Thyroid gland (tissue), 4 donors: ENCODE data around the gene FOXO3. TPM values are rescaled to one million over a fixed set of nuclear protein-coding genes. Genes with fewer than 3 reads are reported as not detected.
"Not testable (repeated sequence)": the region's sequence is repeated elsewhere in the genome, so short reads cannot be mapped to it uniquely, and the experiment has no call there.

ENCODE experiments used
- DNase-seq, 2 donors: peaks; one replicate each; pipeline ENCODE4 v3.0.0-alpha.2; 2019
- H3K27ac ChIP-seq, 3 donors: fragments of 200-600 bp; sonication (generic); 1 replicate in 2 of 3; 2 replicates in 1 of 3; pipeline ENCODE4 v1.5.1; 2016 to 2019; ENCODE audit warnings: mild to moderate bottlenecking in 1 of 3, moderate library complexity in 1 of 3
- H3K27me3 ChIP-seq: fragments of 200-600 bp; sonication (generic); one replicate; pipeline ENCODE4 v1.5.1; 2019
- H3K36me3 ChIP-seq, 2 donors: fragments of 200-600 bp; sonication (generic); one replicate each; pipeline ENCODE4 v1.5.1; 2016 to 2019
- H3K4me1 ChIP-seq, 2 donors: fragments of 200-600 bp; sonication (generic); one replicate each; pipeline ENCODE4 v1.5.1; 2017 to 2019
- H3K4me3 ChIP-seq, 3 donors: fragments of 200-600 bp; sonication (generic); replicated peaks in 1 of 3; 1 replicate in 2 of 3; 2 replicates in 1 of 3; pipeline ENCODE4 v1.5.1; 2016; ENCODE audit warnings: mild to moderate bottlenecking in 1 of 3
- H3K9me3 ChIP-seq: fragments of 200-600 bp; sonication (generic); one replicate; pipeline ENCODE4 v1.5.1; 2017
- CTCF ChIP-seq, 6 experiments: fragments of 200-600 bp in 3 of 6; fragments of 450-650 bp in 3 of 6; sonication (generic) in 3 of 6; IDR thresholded peaks; one replicate each; pipeline ENCODE4 v1.5.1; 2016 to 2019; ENCODE audit warnings: antibody characterized with exemption in 6 of 6, mild to moderate bottlenecking in 2 of 6, inconsistent platforms in 1 of 6, moderate library complexity in 1 of 6
- POLR2A ChIP-seq, 2 donors: fragments of 450-650 bp; IDR thresholded peaks; one replicate each; pipeline ENCODE4 v1.6.1; 2017; ENCODE audit warnings: antibody characterized with exemption in 2 of 2, mild to moderate bottlenecking in 2 of 2, moderate library complexity in 1 of 2
- WGBS, 2 donors: methylation state at CpG; one replicate each; pipeline ENCODE4 v1.1.5; 2017; 5-methylcytosine and 5-hydroxymethylcytosine counted together
- intact Hi-C: fragments of 100-400 bp; cut with DNase I; formaldehyde crosslinking; loops from one replicate; pipeline ENCODE4 v1.15.1; 2023
- total RNA-seq, 4 donors: library from RNA; depleted of rRNA; stranded (reverse); fragments of >200 nt; gene quantifications; one replicate each; pipeline ENCODE4 v1.2.3, GENCODE V29; 2016

Gene FOXO3
- total RNA-seq, 4 donors from 2014 or later = 61.8 to 103 (median 76.8) TPM

- Histone ChIP-seq H3K27me3 (no peaks in the 10 kb centered on the region), H3K4me3 (no peak overlapping the region), H3K36me3 (no peaks in the 10 kb centered on the region), H3K27ac (no peak overlapping the region), H3K4me1 (peaks cover 0 to 27% of the 10 kb centered on the region in 2 donors), H3K9me3 (no peaks in the 10 kb centered on the region)
- intact Hi-C loops = no loop called here
- no peak for DNase-seq
- WGBS, 2 donors = 87 to 97% methylated on average over 1 of the region's 1 CpG
- TF ChIP-seq POLR2A (IDR thresholded peaks at IDR 0.05) = no peak
- TF ChIP-seq CTCF (IDR thresholded peaks at IDR 0.05) = no peak
Measured at GRCh38 chr6:108677894-108678293, 117.2 kb downstream of the FOXO3 start.

- H3K27me3 ChIP-seq, H3K9me3 ChIP-seq, H3K27ac ChIP-seq, intact Hi-C loops, H3K36me3 ChIP-seq, H3K4me3 ChIP-seq, DNase-seq: not testable (repeated sequence)
- 91% methylated on average over 9 of the region's 9 CpGs for WGBS, 2 donors
- peaks cover 0 to 12% of the 10 kb centered on the region in 2 donors for H3K4me1 ChIP-seq
Measured at GRCh38 chr6:108680314-108680713, 119.6 kb downstream of the FOXO3 start.

- H3K36me3 ChIP-seq, H3K27me3 ChIP-seq, H3K9me3 ChIP-seq, intact Hi-C loops, DNase-seq, H3K4me3 ChIP-seq, H3K27ac ChIP-seq, H3K4me1 ChIP-seq: not testable (repeated sequence)
- WGBS, 2 donors = 85 to 92% methylated on average over 1 of the region's 1 CpG
Measured at GRCh38 chr6:108681721-108682120, 121.0 kb downstream of the FOXO3 start.

- H3K27me3 ChIP-seq, DNase-seq, H3K9me3 ChIP-seq, H3K4me1 ChIP-seq, H3K27ac ChIP-seq, intact Hi-C loops, H3K4me3 ChIP-seq, H3K36me3 ChIP-seq: not testable (repeated sequence)
- WGBS, 2 donors = 79 to 100% methylated on average over 6 to 7 of the region's 7 CpGs
Measured at GRCh38 chr6:108682383-108683119, 121.8 kb downstream of the FOXO3 start.

GRCh38 chr6:108683976-108684375 is 123.3 kb downstream of the FOXO3 start:
- H3K27ac ChIP-seq, H3K4me1 ChIP-seq, H3K4me3 ChIP-seq, H3K36me3 ChIP-seq, DNase-seq, H3K27me3 ChIP-seq, intact Hi-C loops, H3K9me3 ChIP-seq: not testable (repeated sequence)
- 90 to 96% methylated on average over 2 of the region's 2 CpGs for WGBS, 2 donors

- WGBS, 2 donors = 65 to 66% methylated on average over 8 of the region's 8 CpGs
- intact Hi-C loops = no loop called here
- peaks cover 10 to 12% of the 10 kb centered on the region in 2 donors for H3K4me1 ChIP-seq
- DNase-seq = no peak
- no peaks in the 10 kb centered on the region for H3K36me3 ChIP-seq
- H3K27ac ChIP-seq = no peak overlapping the region
- no peaks in the 10 kb centered on the region for H3K9me3 ChIP-seq
- no peaks in the 10 kb centered on the region for H3K27me3 ChIP-seq
- no peak for TF ChIP-seq CTCF (IDR thresholded peaks at IDR 0.05)
- TF ChIP-seq POLR2A (IDR thresholded peaks at IDR 0.05) = no peak
- no peak overlapping the region for H3K4me3 ChIP-seq
Measured at GRCh38 chr6:108684771-108685329, 124.1 kb downstream of the FOXO3 start.

GRCh38 chr6:108685970-108686369 is 125.3 kb downstream of the FOXO3 start:
- no peaks in the 10 kb centered on the region for H3K9me3 ChIP-seq
- TF ChIP-seq POLR2A (IDR thresholded peaks at IDR 0.05) = no peak
- no peak for TF ChIP-seq CTCF (IDR thresholded peaks at IDR 0.05)
- H3K4me1 ChIP-seq = peaks cover 10 to 13% of the 10 kb centered on the region in 2 donors
- intact Hi-C loops = no loop called here
- no peaks in the 10 kb centered on the region for H3K36me3 ChIP-seq
- H3K27ac ChIP-seq = no peak overlapping the region
- H3K4me3 ChIP-seq = no peak overlapping the region
- no peak for DNase-seq
- WGBS, 2 donors = 91 to 93% methylated on average over 2 to 4 of the region's 4 CpGs
- H3K27me3 ChIP-seq = no peaks in the 10 kb centered on the region
